CD4-positive, alpha-beta T cell treated with Interleukin-17A for 1 hour (primary cell): ENCODE results near the gene HPCAL1.

Source experiments
- DNase-seq: peaks from one replicate; pipeline ENCODE4 v3.0.0-alpha.2; 2020

The HPCAL1 gene

DNA sequence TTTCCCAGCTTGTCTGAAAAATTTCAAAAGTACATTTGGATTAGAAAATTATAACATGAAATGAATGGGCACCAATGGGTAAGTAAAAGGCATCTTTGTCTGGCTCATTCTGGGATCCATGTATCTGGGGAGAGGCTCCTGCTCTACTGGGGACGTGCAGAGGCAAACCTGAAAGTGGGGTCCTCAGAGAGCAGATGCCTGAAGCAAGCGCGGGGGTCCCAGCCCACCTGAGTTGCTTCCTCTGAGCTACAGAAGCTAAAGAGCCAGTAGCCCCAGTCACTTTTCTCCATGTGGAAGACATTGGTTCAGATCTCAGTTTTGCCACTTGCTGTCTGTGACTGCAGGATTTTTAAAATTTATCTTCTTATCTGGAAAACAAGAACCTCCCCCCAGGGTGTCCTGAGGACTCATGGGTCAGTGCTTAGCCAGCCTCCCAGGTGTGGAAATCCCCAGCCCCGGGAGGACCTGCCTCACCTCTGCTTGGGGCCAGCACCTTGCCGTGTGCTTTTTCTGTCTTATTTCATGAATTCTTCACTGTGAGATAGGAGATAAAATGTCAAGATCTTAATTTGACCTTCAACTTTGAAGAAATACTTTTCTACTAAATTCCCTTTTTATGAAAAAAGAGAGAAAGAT lies 170.5 kb downstream of the HPCAL1 start:
- DNase-seq, result no peak

GRCh38 chr2:10475221-10475722 lies 172.6 kb downstream of the HPCAL1 start:
- no peak for DNase-seq

GRCh38 chr2:10475811-10476660 lies 173.3 kb downstream of the HPCAL1 start:
- no peak for DNase-seq

GRCh38 chr2:10476723-10477442 lies 174.2 kb downstream of the HPCAL1 start:
- DNase-seq, result no peak
